Trophoblast cell (in vitro differentiated cells and primary cell): ENCODE data around the gene ELL.
A peak's percentile ranks its signal among the peaks of the same experiment; 100 is the strongest.

ENCODE experiments used
- DNase-seq, 2 donors: peaks; one replicate each; pipeline ENCODE4 v3.0.0-alpha.2; 2016
- H2AFZ ChIP-seq: 2 replicates; pipeline ENCODE4 v1.6.1; 2013; ENCODE audit warnings: low read length, moderate library complexity, mild to moderate bottlenecking; ENCODE audit not compliant: insufficient read depth, poor library complexity
- H2AK5ac ChIP-seq: 2 replicates; pipeline ENCODE4 v1.6.1; 2013; ENCODE audit warnings: mild to moderate bottlenecking, low read length
- H2BK120ac ChIP-seq: 2 replicates; pipeline ENCODE4 v1.6.1; 2013; ENCODE audit warnings: low read length, mild to moderate bottlenecking, moderate library complexity; ENCODE audit not compliant: insufficient read depth, poor library complexity
- H2BK12ac ChIP-seq: 2 replicates; pipeline ENCODE4 v1.6.1; 2013; ENCODE audit warnings: mild to moderate bottlenecking, low read length, moderate library complexity
- H2BK5ac ChIP-seq: 2 replicates; pipeline ENCODE4 v1.6.1; 2013; ENCODE audit warnings: low read length, low read depth, moderate library complexity, mild to moderate bottlenecking; ENCODE audit not compliant: poor library complexity
- H3K14ac ChIP-seq: 2 replicates; pipeline ENCODE4 v1.6.1; 2013; ENCODE audit warnings: mild to moderate bottlenecking, low read length
- H3K18ac ChIP-seq: 2 replicates; pipeline ENCODE4 v1.6.1; 2013; ENCODE audit warnings: mild to moderate bottlenecking, low read length
- H3K23ac ChIP-seq: 2 replicates; pipeline ENCODE4 v1.6.1; 2013; ENCODE audit warnings: low read length
- H3K27ac ChIP-seq: 2 replicates; pipeline ENCODE4 v1.5.1; 2013; ENCODE audit warnings: low read depth, mild to moderate bottlenecking, inconsistent platforms, low read length, moderate library complexity
- H3K27me3 ChIP-seq: 2 replicates; pipeline ENCODE4 v1.6.1; 2013; ENCODE audit warnings: inconsistent platforms, mild to moderate bottlenecking, low read length, moderate library complexity; ENCODE audit not compliant: insufficient read depth
- H3K36me3 ChIP-seq, 2 experiments: 1 replicate in 1 of 2; 2 replicates in 1 of 2; pipeline ENCODE4 v1.6.1; 2013; ENCODE audit warnings: low read length in 2 of 2, mild to moderate bottlenecking in 2 of 2, moderate library complexity in 1 of 2; ENCODE audit not compliant: insufficient read depth in 2 of 2, control insufficient read depth in 1 of 2
- H3K4ac ChIP-seq: 2 replicates; pipeline ENCODE4 v1.6.1; 2013; ENCODE audit warnings: low read depth, mild to moderate bottlenecking, low read length, moderate library complexity
- H3K4me1 ChIP-seq, 2 experiments: 1 replicate in 1 of 2; 2 replicates in 1 of 2; pipeline ENCODE4 v1.6.1; 2013; ENCODE audit warnings: low read length in 2 of 2, mild to moderate bottlenecking in 2 of 2, moderate library complexity in 1 of 2; ENCODE audit not compliant: insufficient read depth in 2 of 2, control insufficient read depth in 1 of 2
- H3K4me2 ChIP-seq: 2 replicates; pipeline ENCODE4 v1.6.1; 2013; ENCODE audit warnings: inconsistent platforms, mild to moderate bottlenecking, low read length, moderate library complexity
- H3K4me3 ChIP-seq: 2 replicates; pipeline ENCODE4 v1.5.1; 2013; ENCODE audit warnings: mild to moderate bottlenecking, low read depth, low read length, inconsistent platforms
- H3K79me1 ChIP-seq: one replicate; pipeline ENCODE4 v1.6.1; 2013; ENCODE audit warnings: low read length
- H3K79me2 ChIP-seq: 2 replicates; pipeline ENCODE4 v1.6.1; 2013; ENCODE audit warnings: low read length, mild to moderate bottlenecking; ENCODE audit not compliant: control insufficient read depth, insufficient read depth, poor library complexity
- H3K9ac ChIP-seq: 2 replicates; pipeline ENCODE4 v1.6.1; 2013; ENCODE audit warnings: mild to moderate bottlenecking, low read length
- H3K9me3 ChIP-seq: 2 replicates; pipeline ENCODE4 v1.6.1; 2013; ENCODE audit warnings: low read depth, mild to moderate bottlenecking, control low read depth, inconsistent platforms, low read length; ENCODE audit not compliant: insufficient read depth
- H4K12ac ChIP-seq: 2 replicates; pipeline ENCODE4 v1.6.1; 2013; ENCODE audit warnings: low read depth, mild to moderate bottlenecking, low read length, moderate library complexity
- H4K8ac ChIP-seq: 2 replicates; pipeline ENCODE4 v1.6.1; 2013; ENCODE audit warnings: low read depth, mild to moderate bottlenecking, low read length, moderate library complexity
- H4K91ac ChIP-seq: one replicate; pipeline ENCODE4 v1.6.1; 2013; ENCODE audit warnings: low read depth, mild to moderate bottlenecking, low read length, moderate library complexity
- WGBS: extraction: QIAGEN DNeasy Blood & Tissue Kit; methylation state at CpG from one replicate; pipeline ENCODE4 v1.1.7; 2013; ENCODE audit warnings: missing lambda C conversion rate; ENCODE audit not compliant: insufficient read length, insufficient coverage; ENCODE audit errors: extremely low coverage; 5-methylcytosine and 5-hydroxymethylcytosine counted together

Gene ELL

DNA sequence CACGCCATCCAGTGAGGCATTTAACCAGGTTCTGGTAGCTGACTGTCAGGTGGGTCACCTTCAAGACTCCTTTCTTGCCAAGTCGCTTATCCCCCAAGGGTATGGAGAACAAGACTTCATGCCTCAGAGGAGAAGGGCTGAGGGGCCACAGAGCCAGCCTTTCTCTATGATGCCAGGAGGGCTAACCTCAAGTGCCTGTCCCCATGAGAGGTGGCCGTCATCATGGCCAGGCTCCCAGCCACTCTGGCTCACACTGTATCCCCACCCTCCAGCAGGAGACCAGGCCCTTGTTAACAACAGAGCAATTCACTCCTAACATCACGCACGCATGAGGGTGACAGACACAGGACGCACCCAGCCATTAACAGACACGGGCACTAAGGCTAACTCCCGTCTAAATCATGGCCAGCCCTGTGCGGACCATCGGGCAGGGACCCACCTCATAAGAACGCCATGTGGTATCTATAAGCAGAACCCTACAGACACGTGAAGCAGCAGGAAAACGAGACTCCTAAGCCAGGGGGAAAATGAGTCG is 45.3 kb downstream of the ELL start:
- no peak overlapping the region for H4K12ac ChIP-seq
- no peak overlapping the region for H3K4me3 ChIP-seq
- no CpG with 5 or more reads among the region's 14 CpGs for WGBS
- no peak overlapping the region for H2BK12ac ChIP-seq
- peaks cover 17 to 18% of the 10 kb centered on the region in 2 experiments for H3K4me1 ChIP-seq
- no peak for DNase-seq
- H3K14ac ChIP-seq = no peak overlapping the region
- H2BK5ac ChIP-seq = no peak overlapping the region
- H3K9ac ChIP-seq = no peak overlapping the region
- no peak overlapping the region for H3K4me2 ChIP-seq
- no peaks in the 10 kb centered on the region for H3K27me3 ChIP-seq
- H3K27ac ChIP-seq = no peak overlapping the region
- no peak overlapping the region for H3K18ac ChIP-seq
- peaks cover 0 to 3% of the 10 kb centered on the region in 2 experiments for H3K36me3 ChIP-seq
- no peak overlapping the region for H2BK120ac ChIP-seq
- H3K4ac ChIP-seq = peak overlapping the region; percentile 10
- H2AFZ ChIP-seq = no peak overlapping the region
- peaks cover 7% of the 10 kb centered on the region for H3K79me2 ChIP-seq
- H4K8ac ChIP-seq = no peak overlapping the region
- no peak overlapping the region for H4K91ac ChIP-seq
- no peak overlapping the region for H2AK5ac ChIP-seq
- no peak overlapping the region for H3K23ac ChIP-seq
- H3K9me3 ChIP-seq = peaks cover 1% of the 10 kb centered on the region
- H3K79me1 ChIP-seq = peaks cover 6% of the 10 kb centered on the region

DNA sequence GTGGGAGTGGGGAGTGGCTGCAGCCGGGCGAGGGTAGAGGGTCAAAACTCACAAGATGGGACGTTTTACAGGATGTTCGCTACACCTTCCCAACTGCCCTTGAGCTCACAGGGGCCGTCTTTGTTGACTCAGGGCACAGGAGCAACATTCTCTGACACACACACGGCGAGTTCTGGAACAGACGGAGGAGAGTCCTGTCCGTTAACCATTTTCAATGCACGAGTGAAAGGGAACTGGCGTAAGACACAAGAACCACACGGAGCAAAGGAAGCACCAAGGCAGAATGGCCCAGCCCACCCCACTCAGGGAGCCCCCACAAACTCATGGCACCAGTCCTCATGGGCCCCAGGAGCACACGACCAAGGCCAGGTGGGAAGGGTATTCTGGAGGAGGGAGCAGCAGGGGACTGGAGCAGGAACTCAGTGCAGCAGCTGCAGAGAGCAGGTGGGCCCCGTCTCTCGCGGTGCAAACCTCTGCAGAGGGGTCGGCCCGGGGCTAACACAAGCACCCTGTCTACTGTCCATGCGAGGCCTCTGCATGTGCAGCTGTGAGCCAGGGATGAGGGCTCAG is 46.0 kb downstream of the ELL start:
- no peak overlapping the region for H2BK5ac ChIP-seq
- H3K23ac ChIP-seq = no peak overlapping the region
- H3K27ac ChIP-seq = no peak overlapping the region
- no peak overlapping the region for H3K4me2 ChIP-seq
- no peaks in the 10 kb centered on the region for H3K9me3 ChIP-seq
- H3K4me1 ChIP-seq = peaks cover 17 to 18% of the 10 kb centered on the region in 2 experiments
- H2BK12ac ChIP-seq = no peak overlapping the region
- no peak overlapping the region for H2AFZ ChIP-seq
- DNase-seq = no peak
- no peak overlapping the region for H4K91ac ChIP-seq
- H3K4me3 ChIP-seq = no peak overlapping the region
- H3K27me3 ChIP-seq = no peaks in the 10 kb centered on the region
- WGBS = no CpG with 5 or more reads among the region's 19 CpGs
- H2BK120ac ChIP-seq = no peak overlapping the region
- H2AK5ac ChIP-seq = no peak overlapping the region
- no peak overlapping the region for H3K14ac ChIP-seq
- no peak overlapping the region for H4K12ac ChIP-seq
- H3K4ac ChIP-seq = no peak overlapping the region
- peaks cover 7% of the 10 kb centered on the region for H3K79me2 ChIP-seq
- peaks cover 0 to 3% of the 10 kb centered on the region in 2 experiments for H3K36me3 ChIP-seq
- H3K79me1 ChIP-seq = peaks cover 6% of the 10 kb centered on the region
- no peak overlapping the region for H3K9ac ChIP-seq
- H4K8ac ChIP-seq = no peak overlapping the region
- H3K18ac ChIP-seq = no peak overlapping the region

DNA sequence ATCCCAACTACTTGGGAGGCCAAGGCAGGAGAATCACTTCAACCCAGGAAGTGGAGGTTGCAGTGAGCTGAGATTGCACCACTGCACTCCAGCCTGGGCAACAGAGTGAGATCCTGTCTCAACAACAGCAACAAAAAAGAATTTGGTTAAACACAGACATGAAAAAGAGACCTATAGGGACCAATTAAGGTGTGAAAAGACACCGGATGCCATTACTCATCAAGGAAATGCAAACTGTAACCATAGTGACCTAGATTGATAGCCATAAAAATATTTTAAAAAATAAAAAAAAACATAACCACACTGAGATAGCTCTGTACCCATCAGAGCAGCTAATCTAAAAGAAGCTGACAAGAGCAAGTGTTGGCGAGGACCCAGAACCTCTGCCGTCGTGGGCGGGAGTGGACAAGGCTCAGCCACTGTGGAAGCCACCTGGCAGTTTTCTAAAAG is 46.8 kb downstream of the ELL start:
- H3K27ac ChIP-seq = no peak overlapping the region
- H4K12ac ChIP-seq = no peak overlapping the region
- no peak overlapping the region for H3K9ac ChIP-seq
- peaks cover 4% of the 10 kb centered on the region for H3K79me1 ChIP-seq
- no peak for DNase-seq
- peaks cover 0 to 7% of the 10 kb centered on the region in 2 experiments for H3K36me3 ChIP-seq
- no peaks in the 10 kb centered on the region for H3K27me3 ChIP-seq
- H2AK5ac ChIP-seq = no peak overlapping the region
- no peak overlapping the region for H3K4ac ChIP-seq
- peaks cover 5% of the 10 kb centered on the region for H3K79me2 ChIP-seq
- H2BK5ac ChIP-seq = no peak overlapping the region
- peaks cover 15% of the 10 kb centered on the region in 2 experiments for H3K4me1 ChIP-seq
- no peak overlapping the region for H3K4me3 ChIP-seq
- H3K23ac ChIP-seq = no peak overlapping the region
- no peak overlapping the region for H3K14ac ChIP-seq
- no peak overlapping the region for H2AFZ ChIP-seq
- H3K18ac ChIP-seq = no peak overlapping the region
- no peaks in the 10 kb centered on the region for H3K9me3 ChIP-seq
- H3K4me2 ChIP-seq = no peak overlapping the region
- H2BK12ac ChIP-seq = no peak overlapping the region
- WGBS = no CpG with 5 or more reads among the region's 5 CpGs
- no peak overlapping the region for H4K8ac ChIP-seq
- no peak overlapping the region for H4K91ac ChIP-seq
- H2BK120ac ChIP-seq = no peak overlapping the region

DNA sequence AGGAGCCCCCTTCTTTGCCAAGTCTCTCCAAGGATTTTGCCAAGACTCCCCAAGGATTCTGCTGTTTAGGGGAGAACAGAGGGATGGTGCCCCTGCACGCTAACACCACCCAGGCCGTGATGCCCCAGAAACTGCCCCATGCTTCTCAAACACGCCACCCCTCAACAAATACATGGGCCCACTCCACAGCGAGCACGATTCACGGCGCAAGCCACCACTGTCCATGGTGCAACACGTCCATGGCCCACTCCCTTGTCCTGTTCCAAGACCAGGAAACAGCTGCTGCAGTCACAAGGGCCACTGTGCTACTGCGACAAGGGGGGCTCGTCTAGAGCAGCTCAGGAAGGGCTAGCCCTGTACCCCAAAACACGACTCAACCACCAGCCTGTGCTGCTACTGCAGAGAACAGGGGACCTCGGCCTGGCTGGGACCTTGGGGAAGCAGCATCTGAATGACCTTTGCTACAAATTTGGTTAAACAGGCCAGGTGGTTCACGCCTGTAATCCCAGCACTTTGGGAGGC is 47.4 kb downstream of the ELL start:
- Histone ChIP-seq H3K14ac (no peak overlapping the region), H3K79me1 (peaks cover 4% of the 10 kb centered on the region), H3K9ac (no peak overlapping the region), H3K27ac (no peak overlapping the region), H3K18ac (peak overlapping the region; percentile 28), H2BK12ac (no peak overlapping the region), H3K36me3 (peaks cover 0 to 7% of the 10 kb centered on the region in 2 experiments), H2AFZ (no peak overlapping the region), H3K4me3 (no peak overlapping the region), H2AK5ac (no peak overlapping the region), H4K8ac (no peak overlapping the region), H3K27me3 (no peaks in the 10 kb centered on the region), H2BK5ac (no peak overlapping the region), H3K4ac (no peak overlapping the region), H3K23ac (no peak overlapping the region), H3K4me2 (no peak overlapping the region), H2BK120ac (no peak overlapping the region), H4K91ac (no peak overlapping the region), H3K4me1 (peaks cover 10 to 11% of the 10 kb centered on the region in 2 experiments), H3K79me2 (peaks cover 5% of the 10 kb centered on the region), H4K12ac (no peak overlapping the region), H3K9me3 (no peaks in the 10 kb centered on the region)
- no peak for DNase-seq
- WGBS = no CpG with 5 or more reads among the region's 13 CpGs
